ENCODE data around the gene C19orf25.

The C19orf25 gene

GRCh38 chr19:1433119-1434039 is 45.6 kb downstream of the C19orf25 start:
- no peak for DNase-seq (ENCODE audit: extremely low spot score)
- no peak for TF ChIP-seq CTCF (IDR thresholded peaks at IDR 0.05; ENCODE audit: control extremely low read depth, extremely low read depth, low read depth, missing control alignments)
- ChIA-PET CTCF (no interaction called here), POLR2A (no interaction called here)

- ChIA-PET CTCF (no interaction called here), POLR2A (no interaction called here)
- TF ChIP-seq CTCF (IDR thresholded peaks at IDR 0.05; ENCODE audit: control extremely low read depth, extremely low read depth, low read depth, missing control alignments): no peak
- no peak for DNase-seq (ENCODE audit: extremely low spot score)
These were observed 46.5 kb downstream of the C19orf25 start for GRCh38 chr19:1432507-1432887.

GRCh38 chr19:1431759-1432506 is 47.1 kb downstream of the C19orf25 start:
- ChIA-PET CTCF (interaction anchor here (1.7 kb wide), 1 partner anchor 13 kb away, joined by 5 read pairs; no protein-coding TSS in a partner anchor), POLR2A (interaction anchor here (0.6 kb wide), 1 partner anchor 228 kb away, joined by 4 read pairs; no protein-coding TSS in a partner anchor)
- no peak for DNase-seq (ENCODE audit: extremely low spot score)
- no peak for TF ChIP-seq CTCF (IDR thresholded peaks at IDR 0.05; ENCODE audit: control extremely low read depth, extremely low read depth, low read depth, missing control alignments)

- DNase-seq (ENCODE audit: extremely low spot score): no peak
- CTCF ChIA-PET: interaction anchor here (1.7 kb wide), 1 partner anchor 15 kb away, joined by 5 read pairs; no protein-coding TSS in a partner anchor
- no peak for TF ChIP-seq CTCF (IDR thresholded peaks at IDR 0.05; ENCODE audit: control extremely low read depth, extremely low read depth, low read depth, missing control alignments)
- POLR2A ChIA-PET: no interaction called here
These were observed 48.8 kb downstream of the C19orf25 start for GRCh38 chr19:1430246-1430645.

GRCh38 chr19:1429750-1430149 is 49.3 kb downstream of the C19orf25 start:
- CTCF ChIA-PET: no interaction called here
- POLR2A ChIA-PET: no interaction called here
- no peak for DNase-seq (ENCODE audit: extremely low spot score)
- no peak for TF ChIP-seq CTCF (IDR thresholded peaks at IDR 0.05; ENCODE audit: control extremely low read depth, extremely low read depth, low read depth, missing control alignments)

- no peak for TF ChIP-seq CTCF (IDR thresholded peaks at IDR 0.05; ENCODE audit: control extremely low read depth, extremely low read depth, low read depth, missing control alignments)
- POLR2A ChIA-PET: no interaction called here
These were observed 50.1 kb downstream of the C19orf25 start for GRCh38 chr19:1428738-1429391.

More at GRCh38 chr19:1428738-1429391, 50.1 kb downstream of the C19orf25 start:
- CTCF ChIA-PET: interaction anchor here (1.1 kb wide), 1 partner anchor 9 kb away, joined by 4 read pairs; no protein-coding TSS in a partner anchor
- DNase-seq (ENCODE audit: extremely low spot score): no peak

Data from GM10248 (cell line).